Stimulated activated CD4-positive, alpha-beta T cell treated with anti-CD3 and anti-CD28 coated beads, Interleukin-2, amount 100 ng/mL, for 48 hours (primary cell): ENCODE results near the gene ADSS1.

ENCODE experiments used
- DNase-seq, 2 donors: peaks; one replicate each; pipeline ENCODE4 v3.0.0-alpha.2; 2020

Gene ADSS1

GRCh38 chr14:104687601-104688504 is 36.2 kb upstream of the ADSS1 start:
- no peak for DNase-seq

- no peak for DNase-seq
These were observed 35.4 kb upstream of the ADSS1 start for GRCh38 chr14:104688505-104689108.

GRCh38 chr14:104689109-104689880 is 34.7 kb upstream of the ADSS1 start, which contains the start of gene INF2:
Gene INF2 (plus strand): TSS chr14:104689618. CDS start chr14:104701366, 11,748 bp downstream.
- peak; percentile 21 to 44 for DNase-seq

GRCh38 chr14:104689881-104690711 is 33.9 kb upstream of the ADSS1 start:
- DNase-seq: no peak

- no peak for DNase-seq
These were observed 33.1 kb upstream of the ADSS1 start for GRCh38 chr14:104690861-104691455.

- no peak for DNase-seq
These were observed 32.3 kb upstream of the ADSS1 start for GRCh38 chr14:104691546-104692260.

GRCh38 chr14:104692261-104692938 is 31.6 kb upstream of the ADSS1 start:
- DNase-seq: no peak

GRCh38 chr14:104692939-104693315 is 31.1 kb upstream of the ADSS1 start:
- DNase-seq: no peak

- no peak for DNase-seq
These were observed 30.3 kb upstream of the ADSS1 start for GRCh38 chr14:104693482-104694431.

- no peak for DNase-seq
These were observed 29.5 kb upstream of the ADSS1 start for GRCh38 chr14:104694475-104694950.

- DNase-seq: peak in 1 of 2 donors; percentile 25
These were observed 28.9 kb upstream of the ADSS1 start for GRCh38 chr14:104694991-104695659.

- DNase-seq: no peak
These were observed 28.4 kb upstream of the ADSS1 start for GRCh38 chr14:104695660-104696000.

GRCh38 chr14:104696671-104697316 is 27.2 kb upstream of the ADSS1 start:
- DNase-seq: no peak

GRCh38 chr14:104697317-104697703 is 26.7 kb upstream of the ADSS1 start:
- no peak for DNase-seq

- DNase-seq: no peak
These were observed 26.0 kb upstream of the ADSS1 start for GRCh38 chr14:104697892-104698583.

GRCh38 chr14:104698688-104699425 is 25.2 kb upstream of the ADSS1 start:
- no peak for DNase-seq

GRCh38 chr14:104699426-104699748 is 24.6 kb upstream of the ADSS1 start:
- DNase-seq: no peak
